ENCODE results near the gene DAPK1. TPM values are rescaled to one million over a fixed set of nuclear protein-coding genes. Genes with fewer than 3 reads are reported as not detected.

DAPK1 gene
- total RNA-seq, 4 donors from 2014 or later: 8.8 to 18.3 (median 9.9) TPM

- H3K4me3 ChIP-seq (ENCODE audit: low read depth, poor library complexity, severe bottlenecking): no peak overlapping the region
- WGBS, 2 donors: 62 to 70% methylated on average over 7 of the region's 7 CpGs
- DNase-seq (ENCODE audit: low spot score in 2 of 2): no peak
- intact Hi-C loops (cut with DNase I; ENCODE audit: low total_unique reads): no loop called here
- TF ChIP-seq POLR2A (IDR thresholded peaks at IDR 0.05) (no peak), CTCF (IDR thresholded peaks at IDR 0.05) (no peak)
These were observed 116.7 kb downstream of the DAPK1 start for GRCh38 chr9:87614397-87614796.

GRCh38 chr9:87615136-87615535 lies 117.5 kb downstream of the DAPK1 start:
- no peak for DNase-seq (ENCODE audit: low spot score in 2 of 2)
- H3K4me3 ChIP-seq (ENCODE audit: low read depth, poor library complexity, severe bottlenecking): no peak overlapping the region
- intact Hi-C loops (cut with DNase I; ENCODE audit: low total_unique reads): no loop called here
- WGBS, 2 donors: 89 to 94% methylated on average over 6 of the region's 6 CpGs
- TF ChIP-seq POLR2A (IDR thresholded peaks at IDR 0.05) (no peak), CTCF (IDR thresholded peaks at IDR 0.05) (no peak)

- no peak for DNase-seq (ENCODE audit: low spot score in 2 of 2)
- TF ChIP-seq CTCF (IDR thresholded peaks at IDR 0.05): no peak
- H3K4me3 ChIP-seq (ENCODE audit: low read depth, poor library complexity, severe bottlenecking): no peak overlapping the region
- intact Hi-C loops (cut with DNase I; ENCODE audit: low total_unique reads): no loop called here
- WGBS, 2 donors: 86% methylated on average over 6 of the region's 6 CpGs
These were observed 118.0 kb downstream of the DAPK1 start for GRCh38 chr9:87615547-87616148.

GRCh38 chr9:87618226-87618625 lies 120.6 kb downstream of the DAPK1 start:
- no peak overlapping the region for H3K4me3 ChIP-seq (ENCODE audit: low read depth, poor library complexity, severe bottlenecking)
- DNase-seq (ENCODE audit: low spot score in 2 of 2): no peak
- intact Hi-C loops (cut with DNase I; ENCODE audit: low total_unique reads): no loop called here
- 78 to 81% methylated on average over 2 of the region's 2 CpGs for WGBS, 2 donors
- TF ChIP-seq CTCF (IDR thresholded peaks at IDR 0.05) (no peak), POLR2A (IDR thresholded peaks at IDR 0.05) (no peak)

- 88% methylated on average over 3 of the region's 3 CpGs for WGBS, 2 donors
- TF ChIP-seq POLR2A (IDR thresholded peaks at IDR 0.05): no peak
- no peak for TF ChIP-seq CTCF (IDR thresholded peaks at IDR 0.05)
- intact Hi-C loops (cut with DNase I; ENCODE audit: low total_unique reads): no loop called here
- DNase-seq (ENCODE audit: low spot score in 2 of 2): no peak
- H3K4me3 ChIP-seq (ENCODE audit: low read depth, poor library complexity, severe bottlenecking): no peak overlapping the region
These were observed 121.3 kb downstream of the DAPK1 start for GRCh38 chr9:87618931-87619330.

- intact Hi-C loops (cut with DNase I; ENCODE audit: low total_unique reads): no loop called here
These were observed 121.7 kb downstream of the DAPK1 start for GRCh38 chr9:87619346-87619745.

More at GRCh38 chr9:87619346-87619745, 121.7 kb downstream of the DAPK1 start:
- no peak overlapping the region for H3K4me3 ChIP-seq (ENCODE audit: low read depth, poor library complexity, severe bottlenecking)
- WGBS, 2 donors: 89 to 97% methylated on average over 8 of the region's 8 CpGs
- TF ChIP-seq POLR2A (IDR thresholded peaks at IDR 0.05) (no peak), CTCF (IDR thresholded peaks at IDR 0.05) (no peak)
- no peak for DNase-seq (ENCODE audit: low spot score in 2 of 2)
